Epithelial cell of proximal tubule (primary cell): ENCODE results near the gene LRCH4. TPM values are rescaled to one million over a fixed set of nuclear protein-coding genes. Genes with fewer than 3 reads are reported as not detected.
"Not testable (repeated sequence)": the region's sequence is repeated elsewhere in the genome, so short reads cannot be mapped to it uniquely, and the experiment has no call there.

Experiments used
- DNase-seq: peaks from one replicate; pipeline ENCODE4 v3.0.0-alpha.2; 2011; ENCODE audit warnings: low read depth
- H3K4me3 ChIP-seq: 2 replicates; pipeline ENCODE4 v1.5.1; 2011; ENCODE audit warnings: low read depth, mild to moderate bottlenecking, low read length
- total RNA-seq: library from RNA; depleted of rRNA; stranded (reverse); fragments of >200 nt; gene quantifications from 2 replicates; pipeline ENCODE4 v1.2.3, GENCODE V29; 2015
- TF ChIP-seq, protein P1 (sequence below): conservative IDR thresholded peaks from 2 replicates; pipeline ENCODE4 v1.5.1; 2012; ENCODE audit warnings: low read depth, mild to moderate bottlenecking, low read length

Gene LRCH4
- total RNA-seq, 1 donor from 2014 or later, result 62.0 TPM

DNA sequence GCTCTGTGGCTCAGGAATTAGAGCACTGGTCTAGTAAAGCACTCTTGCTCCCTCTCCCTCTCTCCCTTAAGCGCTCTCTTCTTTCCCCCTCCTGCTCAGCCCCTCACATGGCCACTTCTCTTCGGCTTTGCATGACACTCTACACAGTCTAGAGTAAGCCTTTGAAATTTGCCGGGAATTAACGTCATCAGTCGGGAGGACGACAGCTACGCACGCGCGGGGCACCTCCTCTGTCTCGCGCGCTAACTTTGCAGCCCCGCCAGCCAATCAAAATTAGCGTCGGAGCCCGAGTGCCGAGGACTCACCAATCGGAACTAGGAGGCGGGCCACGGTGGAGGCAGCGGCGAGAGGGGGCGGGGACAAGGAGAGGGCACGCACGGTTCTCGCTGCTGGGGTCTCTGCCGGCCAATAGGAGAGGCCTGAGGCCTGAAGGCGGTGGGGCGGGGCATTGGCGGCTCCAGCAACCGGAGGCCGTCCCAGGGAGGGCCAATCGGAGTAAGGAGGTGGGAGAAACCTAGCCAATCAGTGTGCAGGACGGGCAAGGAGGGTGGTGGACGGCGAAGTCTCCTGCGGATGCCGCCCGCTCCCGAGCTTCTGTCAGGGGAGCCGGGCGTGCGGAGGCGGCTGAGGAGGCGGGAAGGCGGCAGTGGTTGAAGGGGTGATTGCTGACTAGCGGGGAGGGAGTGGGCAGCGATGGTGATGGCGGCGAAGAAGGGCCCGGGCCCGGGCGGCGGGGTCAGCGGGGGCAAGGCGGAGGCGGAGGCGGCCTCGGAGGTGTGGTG is 47.1 kb downstream of the LRCH4 start, which contains the start of gene AGFG2:
Gene AGFG2, plus strand, starts transcription at position 550 of the 782 bp plus-strand sequence. Its CDS starts 144 bp downstream, at position 694.
- TF ChIP-seq, protein P1, sequence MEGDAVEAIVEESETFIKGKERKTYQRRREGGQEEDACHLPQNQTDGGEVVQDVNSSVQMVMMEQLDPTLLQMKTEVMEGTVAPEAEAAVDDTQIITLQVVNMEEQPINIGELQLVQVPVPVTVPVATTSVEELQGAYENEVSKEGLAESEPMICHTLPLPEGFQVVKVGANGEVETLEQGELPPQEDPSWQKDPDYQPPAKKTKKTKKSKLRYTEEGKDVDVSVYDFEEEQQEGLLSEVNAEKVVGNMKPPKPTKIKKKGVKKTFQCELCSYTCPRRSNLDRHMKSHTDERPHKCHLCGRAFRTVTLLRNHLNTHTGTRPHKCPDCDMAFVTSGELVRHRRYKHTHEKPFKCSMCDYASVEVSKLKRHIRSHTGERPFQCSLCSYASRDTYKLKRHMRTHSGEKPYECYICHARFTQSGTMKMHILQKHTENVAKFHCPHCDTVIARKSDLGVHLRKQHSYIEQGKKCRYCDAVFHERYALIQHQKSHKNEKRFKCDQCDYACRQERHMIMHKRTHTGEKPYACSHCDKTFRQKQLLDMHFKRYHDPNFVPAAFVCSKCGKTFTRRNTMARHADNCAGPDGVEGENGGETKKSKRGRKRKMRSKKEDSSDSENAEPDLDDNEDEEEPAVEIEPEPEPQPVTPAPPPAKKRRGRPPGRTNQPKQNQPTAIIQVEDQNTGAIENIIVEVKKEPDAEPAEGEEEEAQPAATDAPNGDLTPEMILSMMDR, result no peak
- H3K4me3 ChIP-seq, result peak within 1 kb of the TSS; percentile 83
- DNase-seq, result peak; percentile 82

DNA sequence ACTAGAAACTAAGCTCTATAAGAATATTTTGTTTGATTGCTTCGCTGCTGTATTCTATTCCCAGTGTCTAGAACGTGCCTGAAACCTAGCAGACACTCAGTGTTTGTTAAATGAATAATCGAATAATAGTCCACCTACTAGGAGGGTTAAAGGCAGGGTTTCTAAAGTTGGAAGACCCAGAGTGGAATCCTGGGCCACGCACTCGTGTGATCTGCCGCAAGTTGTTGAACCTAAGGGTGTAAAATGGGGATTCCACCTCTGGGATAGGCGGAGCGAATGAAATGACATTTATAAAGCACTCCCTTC is 47.6 kb downstream of the LRCH4 start:
- H3K4me3 ChIP-seq, result peak overlapping the region; percentile 43
- TF ChIP-seq, protein P1, result no peak
- no peak for DNase-seq

GRCh38 chr7:100536695-100537094 is 49.2 kb downstream of the LRCH4 start:
- H3K4me3 ChIP-seq, DNase-seq: not testable (repeated sequence)

- not testable (repeated sequence) for DNase-seq, H3K4me3 ChIP-seq
These were observed 49.9 kb downstream of the LRCH4 start for GRCh38 chr7:100535982-100536381.

- TF ChIP-seq, protein P1, result no peak
- no peak overlapping the region for H3K4me3 ChIP-seq
- DNase-seq, result no peak
These were observed 53.5 kb downstream of the LRCH4 start for GRCh38 chr7:100532165-100533022.

- not testable (repeated sequence) for DNase-seq, H3K4me3 ChIP-seq
These were observed 57.6 kb downstream of the LRCH4 start for GRCh38 chr7:100528108-100528866.

Other genes starting within 250 kb of the LRCH4 start
- gene PILRB, start 228.0 kb downstream of the LRCH4 start, total RNA-seq, result 14.3 and 14.5 TPM in 2 replicates
- gene PILRA, start 212.6 kb downstream of the LRCH4 start, total RNA-seq, result not detected in 2 replicates
- gene ZCWPW1, start 157.4 kb downstream of the LRCH4 start, total RNA-seq, result 0.65 and 3.8 TPM in 2 replicates
- gene MEPCE, start 156.3 kb downstream of the LRCH4 start, total RNA-seq, result 26.5 and 34.1 TPM in 2 replicates
- 78.6 and 127 TPM in 2 replicates for gene PPP1R35, start 149.6 kb downstream of the LRCH4 start, total RNA-seq
- gene SPACDR, start 121.9 kb downstream of the LRCH4 start, total RNA-seq, result 0.65 TPM in 1 of 2 replicates, not detected in the other
- gene TSC22D4, start 106.9 kb downstream of the LRCH4 start, total RNA-seq, result 36.6 and 45.4 TPM in 2 replicates
- gene NYAP1, start 102.2 kb downstream of the LRCH4 start, total RNA-seq, result 0.72 and 1.2 TPM in 2 replicates
- gene AGFG2, start 46.9 kb downstream of the LRCH4 start, total RNA-seq, result 10.9 and 17.4 TPM in 2 replicates
- gene SAP25, start 12.2 kb downstream of the LRCH4 start, total RNA-seq, result 1.7 TPM in 1 of 2 replicates, not detected in the other
- gene FBXO24, start 199 bp upstream of the LRCH4 start, total RNA-seq, result 0.80 and 1.0 TPM in 2 replicates
- 1.4 and 4.4 TPM in 2 replicates for gene PCOLCE, start 16.2 kb upstream of the LRCH4 start, total RNA-seq
- gene MOSPD3, start 26.4 kb upstream of the LRCH4 start, total RNA-seq, result 12.1 and 17.0 TPM in 2 replicates
- gene TFR2, start 55.4 kb upstream of the LRCH4 start, total RNA-seq, result 1.1 and 5.9 TPM in 2 replicates
- gene ACTL6B, start 70.3 kb upstream of the LRCH4 start, total RNA-seq, result not detected in 2 replicates
- gene GNB2, start 87.6 kb upstream of the LRCH4 start, total RNA-seq, result 245 and 295 TPM in 2 replicates
- 8.5 and 14.1 TPM in 2 replicates for gene GIGYF1, start 108.1 kb upstream of the LRCH4 start, total RNA-seq
- 42.7 and 79.3 TPM in 2 replicates for gene POP7, start 120.0 kb upstream of the LRCH4 start, total RNA-seq
- not detected in 2 replicates for gene EPO, start 134.3 kb upstream of the LRCH4 start, total RNA-seq
- not detected in 2 replicates for gene ZAN, start 147.5 kb upstream of the LRCH4 start, total RNA-seq
- 70.3 and 99.1 TPM in 2 replicates for gene EPHB4, start 241.4 kb upstream of the LRCH4 start, total RNA-seq